Measurements from ENCODE around the gene CD177. TPM values are rescaled to one million over a fixed set of nuclear protein-coding genes. Genes with fewer than 3 reads are reported as not detected.

CD177 gene
- total RNA-seq, 4 donors from 2014 or later: 0.31 to 2.6 (median 1.5) TPM

GRCh38 chr19:43409415-43409814 lies 55.9 kb downstream of the CD177 start:
- Histone ChIP-seq H3K4me1 (no peaks in the 10 kb centered on the region), H3K27ac (no peak overlapping the region), H3K4me3 (no peak overlapping the region), H3K9me3 (no peaks in the 10 kb centered on the region), H3K36me3 (no peaks in the 10 kb centered on the region), H3K27me3 (peaks cover 5% of the 10 kb centered on the region)
- 91% methylated on average over 1 of the region's 1 CpG for WGBS
- TF ChIP-seq EP300 (IDR thresholded peaks at IDR 0.05): no peak
- TF ChIP-seq, protein P1, sequence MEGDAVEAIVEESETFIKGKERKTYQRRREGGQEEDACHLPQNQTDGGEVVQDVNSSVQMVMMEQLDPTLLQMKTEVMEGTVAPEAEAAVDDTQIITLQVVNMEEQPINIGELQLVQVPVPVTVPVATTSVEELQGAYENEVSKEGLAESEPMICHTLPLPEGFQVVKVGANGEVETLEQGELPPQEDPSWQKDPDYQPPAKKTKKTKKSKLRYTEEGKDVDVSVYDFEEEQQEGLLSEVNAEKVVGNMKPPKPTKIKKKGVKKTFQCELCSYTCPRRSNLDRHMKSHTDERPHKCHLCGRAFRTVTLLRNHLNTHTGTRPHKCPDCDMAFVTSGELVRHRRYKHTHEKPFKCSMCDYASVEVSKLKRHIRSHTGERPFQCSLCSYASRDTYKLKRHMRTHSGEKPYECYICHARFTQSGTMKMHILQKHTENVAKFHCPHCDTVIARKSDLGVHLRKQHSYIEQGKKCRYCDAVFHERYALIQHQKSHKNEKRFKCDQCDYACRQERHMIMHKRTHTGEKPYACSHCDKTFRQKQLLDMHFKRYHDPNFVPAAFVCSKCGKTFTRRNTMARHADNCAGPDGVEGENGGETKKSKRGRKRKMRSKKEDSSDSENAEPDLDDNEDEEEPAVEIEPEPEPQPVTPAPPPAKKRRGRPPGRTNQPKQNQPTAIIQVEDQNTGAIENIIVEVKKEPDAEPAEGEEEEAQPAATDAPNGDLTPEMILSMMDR (IDR thresholded peaks at IDR 0.05): no peak
- no peak for TF ChIP-seq POLR2AphosphoS5 (IDR thresholded peaks at IDR 0.05)
- TF ChIP-seq POLR2A (IDR thresholded peaks at IDR 0.05): no peak
- DNase-seq (ENCODE audit: low spot score in 2 of 2): no peak

DNA sequence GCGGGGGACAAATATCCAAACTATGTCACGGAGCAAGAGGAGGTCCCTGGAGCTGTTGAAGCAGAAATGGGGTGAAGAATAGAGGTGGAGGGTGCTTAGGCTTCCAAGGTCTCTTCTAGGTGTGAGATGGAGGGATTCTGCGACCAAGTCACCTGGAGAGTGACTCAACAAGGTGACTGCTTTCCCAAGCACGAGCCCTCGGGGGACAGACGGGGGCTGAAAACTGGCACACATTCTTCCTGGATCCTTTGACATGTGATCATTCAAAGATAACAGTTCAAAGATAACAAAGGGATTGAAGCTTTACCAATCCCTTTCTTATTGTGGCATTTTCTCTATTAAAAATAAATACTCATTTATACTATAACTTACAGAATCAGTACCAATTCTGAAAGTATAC lies 59.0 kb downstream of the CD177 start:
- 86% methylated on average over 6 of the region's 6 CpGs for WGBS
- TF ChIP-seq EP300 (IDR thresholded peaks at IDR 0.05): no peak
- TF ChIP-seq POLR2AphosphoS5 (IDR thresholded peaks at IDR 0.05): no peak
- no peak for TF ChIP-seq POLR2A (IDR thresholded peaks at IDR 0.05)
- TF ChIP-seq, protein P1 (IDR thresholded peaks at IDR 0.05): no peak

More for the DNA sequence above, 59.0 kb downstream of the CD177 start:
- H3K4me3 ChIP-seq: no peak overlapping the region
- no peaks in the 10 kb centered on the region for H3K36me3 ChIP-seq
- no peak for DNase-seq (ENCODE audit: low spot score in 2 of 2)
- no peaks in the 10 kb centered on the region for H3K27me3 ChIP-seq
- H3K4me1 ChIP-seq: no peaks in the 10 kb centered on the region
- no peaks in the 10 kb centered on the region for H3K9me3 ChIP-seq
- no peak overlapping the region for H3K27ac ChIP-seq

Other genes with a start within 250 kb of the CD177 start
- under 1 TPM in 2 of 4 donors, not detected in 2; 0.47 to 0.51 TPM for gene PSG5, start 167.2 kb upstream of the CD177 start, total RNA-seq
- 10 to 100 TPM in 1 of 4 donors, 1 to 10 TPM in 2, not detected in 1; 6.2 to 17.0 (median 8.3) TPM for gene PSG4, start 148.0 kb upstream of the CD177 start, total RNA-seq
- gene PSG9, start 84.2 kb upstream of the CD177 start, total RNA-seq: not detected
- gene TEX101, start 61.2 kb downstream of the CD177 start, total RNA-seq: not detected
- gene LYPD3, start 111.9 kb downstream of the CD177 start, total RNA-seq: 100 to 1,000 TPM; 185 to 612 (median 483) TPM
- gene PHLDB3, start 151.1 kb downstream of the CD177 start, total RNA-seq: 100 to 1,000 TPM in 1 of 4 donors, 10 to 100 TPM in 3; 63.2 to 110 (median 72.2) TPM
- 10 to 100 TPM; 44.3 to 76.0 (median 57.8) TPM for gene ETHE1, start 173.5 kb downstream of the CD177 start, total RNA-seq
- gene ZNF575, start 179.5 kb downstream of the CD177 start, total RNA-seq: 1 to 10 TPM in 2 of 4 donors, under 1 TPM in 2; 0.52 to 2.4 (median 0.92) TPM
- gene XRCC1, start 221.8 kb downstream of the CD177 start, total RNA-seq: 10 to 100 TPM; 18.3 to 35.4 (median 25.2) TPM
- gene PINLYP, start 222.1 kb downstream of the CD177 start, total RNA-seq: 10 to 100 TPM in 3 of 4 donors, 1 to 10 TPM in 1; 4.7 to 22.1 (median 10.9) TPM
- gene IRGQ, start 242.4 kb downstream of the CD177 start, total RNA-seq: 10 to 100 TPM; 17.2 to 24.7 (median 19.9) TPM
- gene ZNF576, start 242.9 kb downstream of the CD177 start, total RNA-seq: 10 to 100 TPM in 3 of 4 donors, 1 to 10 TPM in 1; 9.2 to 20.8 (median 13.7) TPM